NB4 (cell line): ENCODE measurements around the gene CTDP1.

Experiments used
- DNase-seq: peaks from one replicate; pipeline ENCODE4 v3.0.0; 2010; ENCODE audit warnings: low read depth
- H3K4me3 ChIP-seq: one replicate; pipeline ENCODE4 v1.5.1; 2011; ENCODE audit warnings: mild to moderate bottlenecking, low read depth, low read length, moderate library complexity
- CTCF ChIP-seq: IDR thresholded peaks from one replicate; pipeline ENCODE4 v1.5.1; 2012; ENCODE audit warnings: low read depth, low read length
- MYC ChIP-seq: IDR thresholded peaks from 2 replicates; pipeline ENCODE4 v1.6.1; 2011; ENCODE audit warnings: low read depth, low read length
- POLR2A ChIP-seq: IDR thresholded peaks from 2 replicates; pipeline ENCODE4 v1.6.1; 2011; ENCODE audit warnings: mild to moderate bottlenecking; ENCODE audit not compliant: insufficient read length; ENCODE audit errors: extremely low read depth
- TF ChIP-seq, protein P1 (sequence below): IDR thresholded peaks from 2 replicates; pipeline ENCODE4 v1.6.1; 2011; ENCODE audit warnings: low read depth, low read length

CTDP1 gene

GRCh38 chr18:79678665-79679551 is 695 bp upstream of the CTDP1 start:
- peak overlapping the region; percentile 79 for H3K4me3 ChIP-seq
- peak; percentile 99 for DNase-seq
- TF ChIP-seq CTCF, result no peak
- TF ChIP-seq POLR2A, result peak; percentile 41
- TF ChIP-seq, protein P1, sequence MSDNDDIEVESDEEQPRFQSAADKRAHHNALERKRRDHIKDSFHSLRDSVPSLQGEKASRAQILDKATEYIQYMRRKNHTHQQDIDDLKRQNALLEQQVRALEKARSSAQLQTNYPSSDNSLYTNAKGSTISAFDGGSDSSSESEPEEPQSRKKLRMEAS, result peak; percentile 49; the same call in 1 of the 2 replicates
- 0 out of 2 replicates have a peak, but pooled peaks have one; percentile 13 for TF ChIP-seq MYC

- peak overlapping the region; percentile 88 for H3K4me3 ChIP-seq
- TF ChIP-seq POLR2A (no peak), MYC (no peak), CTCF (no peak)
- TF ChIP-seq, protein P1, result 0 out of 2 replicates have a peak, but pooled peaks have one; percentile 2
- peak; percentile 71 for DNase-seq
These were observed 687 bp downstream of the CTDP1 start for GRCh38 chr18:79680100-79680879.

DNA sequence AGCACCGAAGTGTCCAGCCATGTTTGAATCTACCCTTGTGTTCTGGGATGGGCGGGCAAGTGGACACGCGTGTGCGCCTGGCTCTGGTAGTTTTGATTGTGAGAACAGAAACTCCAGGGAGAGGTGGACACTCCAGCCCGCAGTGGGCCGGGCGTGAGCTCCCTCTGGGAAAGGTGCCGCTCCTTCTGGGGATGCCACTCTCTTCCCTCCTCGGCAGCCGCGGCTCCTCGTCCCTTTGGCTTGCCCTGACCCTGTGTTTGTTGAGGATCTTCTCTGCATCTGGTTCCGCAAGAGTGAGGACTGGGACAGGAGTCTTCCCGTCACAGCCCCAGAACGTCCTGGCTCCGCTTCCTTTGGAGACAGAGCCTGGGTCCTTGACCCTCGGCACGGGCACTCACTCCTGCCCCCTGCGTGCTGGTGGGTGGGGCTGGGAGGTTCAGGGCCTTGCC is 1.3 kb downstream of the CTDP1 start:
- DNase-seq, result peak; percentile 13
- no peak for TF ChIP-seq MYC
- peak overlapping the region; percentile 88 for H3K4me3 ChIP-seq

GRCh38 chr18:79681484-79682387 is 2.1 kb downstream of the CTDP1 start:
- no peak for TF ChIP-seq POLR2A
- TF ChIP-seq, protein P1, result 0 out of 2 replicates have a peak, but pooled peaks have one; percentile 44
- TF ChIP-seq MYC, result 0 out of 2 replicates have a peak, but pooled peaks have one; percentile 16
- peak; percentile 90 for DNase-seq
- peak overlapping the region; percentile 88 for H3K4me3 ChIP-seq

DNA sequence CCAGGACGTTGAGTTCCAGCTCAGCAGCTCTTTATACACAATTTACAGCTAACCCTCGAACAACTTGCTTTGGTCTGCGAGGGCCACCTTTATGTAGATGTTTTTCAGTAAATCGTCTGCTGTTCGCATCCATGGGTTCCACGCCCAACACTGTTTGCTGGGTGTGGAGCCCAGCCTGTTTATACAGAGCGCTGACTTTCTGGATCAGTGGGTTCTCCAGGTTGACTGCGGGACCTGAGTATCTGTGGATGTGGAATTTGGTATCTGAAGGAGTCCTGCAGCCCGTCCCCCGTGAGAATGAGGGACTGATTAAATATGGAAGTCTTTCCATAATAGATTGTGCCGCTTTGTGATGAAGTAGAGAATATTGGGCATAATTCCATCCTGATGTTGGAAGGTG is 2.9 kb downstream of the CTDP1 start:
- no peak for TF ChIP-seq CTCF
- no peak for TF ChIP-seq MYC
- TF ChIP-seq POLR2A, result no peak
- TF ChIP-seq, protein P1, result no peak
- peak overlapping the region; percentile 88 for H3K4me3 ChIP-seq
- DNase-seq, result no peak
